Epithelial cell of esophagus (primary cell): ENCODE measurements around the gene TDRD5.

Experiments used
- DNase-seq: peaks from one replicate; pipeline ENCODE4 v3.0.0; 2010; ENCODE audit warnings: low read depth
- H3K4me3 ChIP-seq: 2 replicates; pipeline ENCODE4 v1.5.1; 2011; ENCODE audit warnings: mild to moderate bottlenecking, low read length, control low read depth
- TF ChIP-seq, protein P1 (sequence below): IDR thresholded peaks from 2 replicates; pipeline ENCODE4 v1.5.1; 2011; ENCODE audit warnings: low read depth, mild to moderate bottlenecking, low read length, control low read depth, inconsistent platforms; ENCODE audit not compliant: insufficient read depth; ENCODE audit errors: missing control alignments

Gene TDRD5

DNA sequence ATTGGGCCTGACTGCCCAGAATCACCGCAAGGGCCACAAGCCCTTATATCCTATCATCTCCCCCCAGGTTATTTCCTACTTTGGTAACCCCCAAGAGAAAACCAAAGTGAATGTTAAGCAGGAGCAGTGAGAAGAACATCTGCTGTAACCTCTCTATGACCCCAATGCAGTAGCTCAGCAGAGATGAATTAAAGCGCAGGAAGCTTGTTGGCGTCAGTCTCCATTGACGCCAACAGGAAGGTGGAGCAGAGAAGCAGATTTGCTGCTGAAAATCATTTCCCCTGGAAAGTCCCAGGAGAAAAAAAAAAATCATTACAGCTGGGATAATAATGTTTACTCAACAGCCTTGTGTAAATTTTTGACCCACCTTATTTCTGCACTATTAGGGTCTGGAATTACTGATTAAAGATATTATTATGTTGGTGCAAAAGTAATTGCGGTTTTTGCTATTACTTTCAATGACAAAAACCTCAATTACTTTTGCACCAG lies 118.3 kb downstream of the TDRD5 start:
- no peak overlapping the region for H3K4me3 ChIP-seq
- DNase-seq: peak; percentile 5
- TF ChIP-seq, protein P1, sequence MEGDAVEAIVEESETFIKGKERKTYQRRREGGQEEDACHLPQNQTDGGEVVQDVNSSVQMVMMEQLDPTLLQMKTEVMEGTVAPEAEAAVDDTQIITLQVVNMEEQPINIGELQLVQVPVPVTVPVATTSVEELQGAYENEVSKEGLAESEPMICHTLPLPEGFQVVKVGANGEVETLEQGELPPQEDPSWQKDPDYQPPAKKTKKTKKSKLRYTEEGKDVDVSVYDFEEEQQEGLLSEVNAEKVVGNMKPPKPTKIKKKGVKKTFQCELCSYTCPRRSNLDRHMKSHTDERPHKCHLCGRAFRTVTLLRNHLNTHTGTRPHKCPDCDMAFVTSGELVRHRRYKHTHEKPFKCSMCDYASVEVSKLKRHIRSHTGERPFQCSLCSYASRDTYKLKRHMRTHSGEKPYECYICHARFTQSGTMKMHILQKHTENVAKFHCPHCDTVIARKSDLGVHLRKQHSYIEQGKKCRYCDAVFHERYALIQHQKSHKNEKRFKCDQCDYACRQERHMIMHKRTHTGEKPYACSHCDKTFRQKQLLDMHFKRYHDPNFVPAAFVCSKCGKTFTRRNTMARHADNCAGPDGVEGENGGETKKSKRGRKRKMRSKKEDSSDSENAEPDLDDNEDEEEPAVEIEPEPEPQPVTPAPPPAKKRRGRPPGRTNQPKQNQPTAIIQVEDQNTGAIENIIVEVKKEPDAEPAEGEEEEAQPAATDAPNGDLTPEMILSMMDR: no peak

DNA sequence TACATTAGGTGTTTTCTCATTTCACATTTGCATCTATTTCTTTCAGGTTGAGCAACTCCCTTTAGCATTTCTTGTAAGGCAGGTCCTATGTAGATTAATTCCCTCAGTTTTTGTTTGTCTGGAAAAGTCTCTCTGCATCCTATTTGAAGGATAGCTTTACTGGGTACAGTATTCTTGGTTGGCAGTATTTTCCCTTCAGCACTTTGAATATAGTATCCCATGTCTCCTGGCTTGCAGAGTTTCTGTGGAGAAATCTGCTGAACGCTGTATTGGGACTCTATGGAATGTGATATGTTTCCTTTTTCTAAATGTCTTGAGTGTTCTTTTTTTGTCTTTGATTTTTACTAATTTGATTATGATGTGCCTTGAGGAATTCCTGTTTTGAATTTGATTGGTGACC lies 122.5 kb downstream of the TDRD5 start:
- TF ChIP-seq, protein P1: no peak
- H3K4me3 ChIP-seq: no peak overlapping the region
- DNase-seq: no peak

DNA sequence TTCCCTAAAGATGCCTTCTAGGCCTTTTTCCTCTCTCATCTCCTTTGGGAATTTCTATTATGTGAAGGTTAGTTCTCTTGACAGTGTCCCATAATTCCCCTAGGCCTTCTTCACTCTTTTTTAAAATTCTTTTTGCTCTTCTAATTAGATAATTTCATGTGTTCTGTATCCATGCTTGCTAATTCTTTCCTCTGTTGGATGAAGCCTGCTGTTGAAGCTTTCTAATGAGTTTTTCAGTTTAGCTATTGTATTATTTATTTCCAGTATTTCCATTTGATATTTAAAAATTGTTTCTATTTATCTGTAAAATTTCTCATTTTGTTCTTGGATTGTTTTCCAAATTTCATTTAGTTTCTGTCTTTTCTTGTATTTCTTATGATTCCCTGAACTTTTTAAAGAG lies 123.0 kb downstream of the TDRD5 start:
- no peak overlapping the region for H3K4me3 ChIP-seq
- no peak for DNase-seq
- TF ChIP-seq, protein P1: no peak

DNA sequence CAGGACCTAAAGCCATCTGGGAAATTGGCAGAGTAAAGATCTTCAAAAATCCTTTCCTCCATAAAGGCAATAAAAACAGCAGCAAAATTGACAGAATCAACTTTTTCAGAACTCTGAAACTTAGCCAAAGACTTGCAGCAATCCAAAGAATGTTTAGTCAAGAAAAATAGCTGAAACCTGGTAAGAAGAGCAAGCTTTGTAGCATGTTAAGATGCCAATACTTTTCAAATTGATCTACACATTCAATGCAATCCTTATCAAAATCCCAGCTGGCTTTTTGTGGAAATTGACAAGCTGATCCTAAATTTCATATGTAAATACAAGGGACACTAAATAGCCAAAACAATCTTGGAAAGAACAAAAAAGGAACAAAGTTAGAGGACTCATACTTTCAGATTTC lies 127.6 kb downstream of the TDRD5 start:
- DNase-seq: no peak
- TF ChIP-seq, protein P1: no peak
- no peak overlapping the region for H3K4me3 ChIP-seq

DNA sequence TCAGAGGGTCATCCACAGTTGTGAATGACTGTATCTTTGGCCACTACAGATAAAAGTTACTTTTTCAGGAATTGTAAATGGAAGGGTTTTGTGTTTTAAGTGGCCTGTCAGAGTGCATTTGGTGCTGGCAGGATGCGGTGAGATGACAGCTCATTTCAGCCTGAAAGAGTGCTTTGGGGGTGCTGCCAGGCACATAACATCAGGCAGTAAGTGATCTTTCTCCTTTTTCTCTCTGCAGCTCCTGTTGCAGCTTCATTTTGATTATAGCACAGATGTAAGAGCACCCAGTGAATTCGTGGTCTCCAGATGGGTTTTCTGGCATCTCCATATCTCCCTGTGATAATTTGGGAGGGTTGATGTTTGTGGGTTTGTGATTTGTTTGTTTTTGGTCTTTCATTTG lies 136.6 kb downstream of the TDRD5 start:
- DNase-seq: no peak
- TF ChIP-seq, protein P1: no peak
- H3K4me3 ChIP-seq: no peak overlapping the region

DNA sequence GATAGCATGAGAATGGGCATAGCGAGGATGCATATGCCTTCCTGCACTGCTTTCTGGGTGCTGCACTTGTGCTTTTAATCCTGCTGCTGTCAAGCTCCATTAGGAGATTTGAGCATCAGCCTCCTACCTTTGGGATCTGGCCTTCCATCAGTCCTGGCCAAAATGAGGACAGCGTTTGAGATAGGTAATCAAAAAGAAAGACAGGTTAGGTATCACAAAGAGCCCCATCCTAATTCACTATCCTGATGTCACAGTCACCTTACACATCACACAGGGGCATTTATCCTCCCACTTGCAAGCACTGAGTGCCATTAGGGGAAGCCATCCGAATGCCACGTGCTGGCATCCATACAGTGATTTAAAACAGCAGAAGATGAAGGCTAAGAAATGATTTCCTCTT lies 138.2 kb downstream of the TDRD5 start:
- DNase-seq: no peak
- TF ChIP-seq, protein P1: no peak
- no peak overlapping the region for H3K4me3 ChIP-seq

DNA sequence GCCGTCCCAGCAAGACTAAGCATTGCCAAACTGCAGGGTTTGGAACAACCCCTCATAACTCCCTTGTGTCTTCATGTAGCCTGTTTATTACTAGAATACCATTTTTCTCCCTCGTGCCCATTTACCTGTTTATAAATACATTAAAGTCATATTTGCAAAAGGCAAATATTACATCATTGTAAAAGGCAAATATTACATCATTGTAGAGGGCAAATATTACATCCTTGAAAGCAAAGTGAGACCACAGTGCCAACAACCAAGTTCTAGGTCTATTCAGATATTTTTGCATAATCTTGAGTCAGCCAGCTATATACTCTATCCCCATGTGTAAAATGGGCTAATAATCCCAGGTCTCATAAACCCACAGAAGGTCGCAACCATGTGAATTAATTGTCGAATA lies 140.0 kb downstream of the TDRD5 start:
- no peak for DNase-seq
- H3K4me3 ChIP-seq: no peak overlapping the region
- TF ChIP-seq, protein P1: no peak
